Left forelimb (tissue), 1 donor: Measurements from ENCODE around the gene COL6A2.
A peak's percentile ranks its signal among the peaks of the same experiment; 100 is the strongest.
"Not testable (repeated sequence)": the region's sequence is repeated elsewhere in the genome, so short reads cannot be mapped to it uniquely, and the experiment has no call there.

Experiments used
- DNase-seq: peaks from one replicate; pipeline ENCODE4 v3.0.0-alpha.2; 2018; ENCODE audit warnings: low spot score

COL6A2 gene

DNA sequence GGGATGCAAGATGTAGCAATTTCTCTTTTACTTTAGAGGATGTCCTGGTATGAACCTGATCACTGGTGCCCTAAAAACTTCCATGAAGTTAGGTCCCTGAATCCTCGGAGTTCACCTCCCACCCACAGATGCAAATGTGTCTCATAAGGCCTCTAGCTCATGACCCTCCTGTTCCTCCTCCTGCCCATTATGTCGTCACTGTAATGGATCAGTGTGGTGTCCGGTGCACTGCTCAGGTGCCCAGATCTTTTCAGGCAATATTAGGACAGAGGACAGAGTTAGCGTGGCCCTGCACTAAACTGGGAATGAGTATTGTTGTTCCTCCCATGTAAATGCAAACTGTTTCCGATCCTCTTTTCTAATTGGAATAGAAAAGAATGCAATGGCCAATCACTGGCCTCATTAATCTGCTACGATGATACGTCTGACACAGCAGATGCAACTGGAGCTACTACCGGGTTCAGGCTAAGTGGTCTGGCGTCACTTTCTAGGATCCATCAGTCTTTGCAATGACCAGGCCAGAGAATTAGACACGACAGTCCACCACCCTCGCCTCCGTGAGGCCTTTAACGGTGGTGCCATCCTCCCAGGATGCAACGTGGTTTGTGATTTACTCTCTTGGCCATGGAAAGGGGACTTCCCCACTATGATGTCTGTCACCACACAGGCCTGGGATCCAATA lies 3.4 kb upstream of the COL6A2 start:
- DNase-seq: peak; percentile 34

DNA sequence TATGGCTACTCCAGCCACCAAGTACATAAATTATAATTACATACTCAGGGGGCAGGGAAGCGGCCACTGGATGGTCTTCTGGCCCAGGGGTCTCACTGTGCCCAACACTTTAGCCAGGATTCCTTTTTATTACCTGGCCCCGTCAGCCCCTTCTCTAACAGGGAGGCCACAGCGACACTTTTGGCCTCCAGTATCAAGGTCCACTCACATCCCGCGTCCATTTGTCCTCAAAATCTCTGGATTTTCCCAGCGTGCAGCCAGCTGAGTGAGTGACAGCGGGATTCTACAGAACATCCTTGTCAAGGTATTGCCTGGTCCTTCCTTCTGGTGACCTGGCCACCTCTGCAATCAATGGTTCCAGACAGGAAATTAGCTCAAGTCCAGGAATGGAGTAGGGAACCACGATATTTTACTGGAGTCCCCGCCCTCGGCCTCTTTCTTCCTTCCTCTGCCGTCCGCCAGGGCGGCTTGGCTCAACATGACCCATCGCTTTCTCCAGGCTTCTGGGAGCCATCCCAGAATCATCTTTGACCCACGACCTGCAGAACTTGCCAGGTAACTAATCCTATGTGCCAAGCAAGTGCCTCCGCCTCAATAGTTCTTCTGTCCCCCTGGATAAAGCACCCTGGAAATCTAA lies 2.7 kb upstream of the COL6A2 start:
- DNase-seq: peak; percentile 46

DNA sequence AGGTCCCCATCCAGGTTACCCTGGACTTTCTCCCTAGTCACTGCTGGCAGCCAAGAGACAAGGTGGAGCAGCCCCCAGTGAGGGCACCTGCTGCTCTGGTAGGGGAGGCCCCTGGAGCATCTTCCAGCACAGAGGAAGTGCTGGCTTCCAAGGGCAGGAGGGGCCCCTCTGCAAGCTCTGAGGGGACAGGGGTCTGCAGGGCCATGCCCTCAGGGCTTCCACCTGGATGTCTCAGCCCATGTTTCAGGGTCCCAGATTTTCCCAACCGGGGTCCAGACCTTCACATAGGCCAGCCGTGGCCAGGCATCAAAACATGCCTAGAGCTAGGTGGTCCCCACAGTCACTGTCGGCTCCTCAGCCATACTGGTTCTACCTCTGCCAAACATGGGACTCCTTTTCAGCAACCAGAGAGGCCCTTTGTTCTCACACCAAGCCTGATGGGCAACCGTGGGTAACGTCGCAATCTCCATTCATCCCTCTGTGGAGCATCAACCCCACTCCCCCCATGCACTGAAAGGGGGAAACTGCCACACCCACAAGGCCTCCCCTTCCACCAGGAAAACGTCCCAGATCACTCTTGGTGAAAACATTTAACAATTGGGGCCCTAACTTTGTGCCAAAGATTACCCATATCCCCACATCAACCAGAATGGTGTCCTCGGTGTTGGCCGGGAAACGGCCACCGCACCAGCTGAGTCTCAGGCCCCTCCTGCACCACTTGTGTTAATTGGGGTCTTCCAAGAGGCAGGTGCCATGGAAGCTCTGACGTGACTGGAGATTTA lies 1.9 kb upstream of the COL6A2 start:
- peak; percentile 68 for DNase-seq

DNA sequence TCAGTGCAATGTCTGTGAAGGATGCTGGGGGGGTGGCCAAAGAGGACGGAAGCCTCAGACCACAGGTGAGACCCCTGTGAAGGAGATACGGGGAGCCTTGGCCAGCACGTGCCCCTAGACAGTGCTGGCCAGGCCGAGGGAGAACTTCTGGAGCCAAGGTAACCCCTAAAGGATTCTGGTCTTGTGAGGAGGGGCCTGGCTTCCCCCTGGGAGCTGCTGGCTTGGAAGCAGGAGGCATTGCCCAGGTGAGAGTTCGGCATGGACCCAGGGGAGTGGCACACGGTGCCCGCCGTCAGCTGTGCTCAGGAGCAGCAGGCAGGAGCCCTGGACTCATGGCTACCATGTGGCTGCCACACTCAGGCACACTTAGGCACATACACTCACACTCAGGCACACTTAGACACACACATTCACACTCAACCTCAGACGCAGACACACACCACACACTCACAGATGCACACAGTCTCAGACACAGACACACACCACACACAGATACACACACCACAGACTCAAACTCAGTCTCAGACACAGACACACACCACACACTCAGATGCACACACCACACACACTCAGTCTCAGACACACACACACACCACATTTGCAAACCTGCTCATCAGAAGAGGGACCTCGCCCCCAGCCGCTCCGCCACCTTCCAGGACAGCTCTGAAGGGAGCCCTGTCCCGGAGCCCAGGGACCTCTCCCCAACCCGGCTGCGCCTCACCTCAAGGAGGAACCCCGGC lies 1.1 kb upstream of the COL6A2 start:
- DNase-seq: peak; percentile 50

DNA sequence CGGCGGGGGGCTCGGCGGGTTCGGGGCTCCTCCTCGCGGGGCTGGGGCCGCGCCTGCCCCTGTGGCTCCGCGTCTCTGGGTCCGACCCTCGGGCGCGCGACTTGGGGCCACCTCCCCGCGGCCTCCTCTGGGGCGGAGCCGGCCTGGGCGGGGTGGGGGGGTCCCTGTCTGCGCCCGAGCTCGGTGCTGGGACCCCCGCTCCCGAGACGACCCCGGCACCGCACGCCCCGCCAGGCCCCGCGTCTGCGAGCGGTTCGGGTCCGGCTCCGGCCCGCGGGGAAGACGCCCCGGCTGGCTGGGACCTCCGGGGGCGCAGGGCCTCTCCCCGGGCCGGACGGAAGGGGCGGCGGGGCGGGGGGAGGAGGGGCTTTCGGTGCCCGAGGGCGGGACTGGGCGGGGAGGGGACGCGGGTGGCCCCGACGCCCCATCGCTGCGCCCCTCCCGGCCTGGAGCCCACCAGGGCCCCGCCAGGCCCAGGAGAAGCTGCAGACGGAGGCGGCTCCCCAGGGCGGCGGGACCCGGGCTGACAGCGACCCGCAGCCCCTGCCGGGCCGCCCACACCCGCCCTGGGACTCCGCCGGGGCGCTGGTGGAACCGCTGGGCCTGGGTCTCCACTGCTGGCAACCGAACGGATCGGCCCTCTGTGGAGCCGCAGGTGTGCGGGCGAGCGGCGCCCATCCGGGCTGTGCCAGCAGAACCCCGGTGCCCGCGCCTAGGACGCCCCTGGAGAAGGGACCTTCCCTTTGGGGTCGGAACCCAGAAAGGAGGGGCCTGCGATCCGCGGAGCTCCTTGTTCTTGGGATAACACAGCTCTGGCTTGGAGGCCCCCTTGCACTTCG lies 610 bp downstream of the COL6A2 start:
- DNase-seq: peak; percentile 78

DNA sequence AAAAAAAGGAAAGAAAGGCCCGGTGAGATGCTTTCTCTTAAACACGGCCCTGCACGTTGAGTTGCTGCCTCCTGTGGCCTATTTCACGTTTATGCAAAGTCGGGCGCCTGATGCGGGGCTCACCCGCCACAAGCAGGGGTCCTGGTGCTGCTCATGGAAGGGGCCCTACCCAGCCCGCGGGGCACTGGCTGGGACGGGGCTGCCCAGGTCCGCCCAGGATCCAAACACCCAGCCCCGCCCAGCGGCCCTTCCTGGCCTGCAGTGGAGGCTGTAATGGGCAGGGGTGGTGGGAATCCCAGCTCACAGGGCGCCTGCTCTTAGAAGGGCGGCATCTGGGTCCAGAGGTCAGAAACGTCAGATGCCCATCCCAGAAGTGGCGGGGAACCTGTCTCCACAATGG lies 1.6 kb downstream of the COL6A2 start:
- DNase-seq: peak; percentile 71

DNA sequence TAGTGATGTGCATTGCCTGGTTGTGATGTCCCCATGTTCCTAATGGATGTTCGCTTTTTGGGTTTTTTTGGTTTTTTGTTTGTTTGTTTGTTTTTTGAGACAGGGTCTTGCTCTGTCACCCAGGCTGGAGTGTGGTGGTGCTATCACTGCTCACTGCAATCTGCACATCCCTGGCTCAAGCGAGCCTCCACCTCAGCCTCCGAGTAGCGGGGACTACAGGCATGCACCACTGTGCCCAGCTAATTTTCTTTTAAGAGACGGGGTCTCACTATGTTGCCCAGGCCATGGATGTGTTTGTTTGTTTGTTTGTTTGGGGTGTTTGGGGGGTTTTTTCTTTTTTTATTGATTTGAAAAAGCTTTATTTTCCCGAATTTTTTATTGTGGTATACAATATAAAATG lies 2.1 kb downstream of the COL6A2 start:
- peak; percentile 45 for DNase-seq

DNA sequence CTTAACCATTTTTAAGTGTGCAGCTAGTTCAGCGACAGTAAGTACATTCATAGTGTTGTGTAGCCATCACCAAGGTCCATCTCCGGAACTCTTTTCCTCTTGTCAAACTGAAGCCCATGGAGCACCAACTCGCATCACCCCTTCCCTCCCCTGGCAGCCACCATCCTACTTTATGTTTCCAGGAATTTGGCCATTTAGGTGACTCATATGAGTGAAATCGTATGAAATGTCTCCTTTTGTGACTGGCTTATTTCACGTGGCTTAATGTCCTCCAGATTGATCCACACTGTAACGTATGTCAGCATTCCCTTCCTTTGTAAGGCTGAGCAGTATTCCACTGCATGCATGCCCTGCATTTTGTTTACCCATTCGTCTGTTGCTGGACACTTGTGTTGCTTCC lies 2.5 kb downstream of the COL6A2 start:
- DNase-seq: peak; percentile 41

DNA sequence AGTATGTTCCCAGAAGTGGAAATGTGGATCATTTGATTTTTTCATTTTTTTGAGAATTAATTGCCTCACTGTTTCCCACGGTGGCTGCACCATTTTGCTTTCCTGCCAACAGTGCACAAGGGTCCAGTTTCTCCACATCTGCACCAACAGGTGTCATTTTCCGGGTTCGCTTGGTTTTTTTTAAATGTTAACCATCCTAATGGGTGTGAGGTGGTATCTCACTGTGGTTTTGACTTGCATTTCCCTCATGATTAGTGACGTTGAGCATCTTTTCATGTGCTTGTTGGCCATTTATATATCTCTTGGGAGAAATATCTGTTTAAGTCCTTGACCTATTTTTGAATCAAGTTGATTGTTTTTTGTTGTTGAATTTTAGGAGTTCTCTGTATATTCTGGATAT lies 3.0 kb downstream of the COL6A2 start:
- peak; percentile 38 for DNase-seq

DNA sequence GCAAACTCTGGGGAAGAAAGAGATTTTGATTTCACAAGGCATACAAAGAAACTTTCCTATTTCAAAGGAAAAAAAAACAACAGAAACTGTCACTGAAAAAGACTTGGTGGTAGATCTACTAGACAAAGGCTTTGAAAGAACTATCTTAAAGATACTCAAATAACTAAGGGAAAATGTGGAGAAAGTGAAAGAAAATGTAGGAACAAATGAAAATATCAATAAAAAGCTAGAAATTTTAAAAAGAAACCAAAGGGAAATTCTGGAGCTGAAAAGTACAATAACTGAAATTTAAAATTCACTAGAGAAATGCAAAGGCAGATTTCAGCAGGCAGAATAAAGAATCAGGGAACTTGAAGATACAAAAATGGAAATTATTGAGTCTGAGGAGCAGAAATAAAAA lies 6.2 kb downstream of the COL6A2 start:
- DNase-seq: no peak

DNA sequence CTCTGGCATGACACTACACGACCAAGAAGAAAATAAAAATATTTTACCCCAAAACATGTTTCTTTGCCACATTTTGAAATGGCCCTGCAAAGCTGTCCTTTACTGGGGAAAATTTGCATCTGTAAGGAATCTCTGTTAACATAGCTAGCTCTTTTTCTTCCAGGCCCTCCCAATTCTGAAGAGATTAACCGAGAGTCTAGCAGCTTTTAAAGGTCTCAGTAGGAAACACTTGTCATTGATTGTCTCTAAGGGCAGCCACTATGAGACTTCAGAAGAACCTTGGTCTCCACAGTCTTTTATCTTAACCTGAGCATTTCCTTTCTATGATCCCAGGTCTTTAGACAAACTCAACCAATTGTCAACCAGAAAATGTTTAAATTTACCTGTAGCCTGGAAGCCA lies 9.5 kb downstream of the COL6A2 start:
- DNase-seq: not testable (repeated sequence)

DNA sequence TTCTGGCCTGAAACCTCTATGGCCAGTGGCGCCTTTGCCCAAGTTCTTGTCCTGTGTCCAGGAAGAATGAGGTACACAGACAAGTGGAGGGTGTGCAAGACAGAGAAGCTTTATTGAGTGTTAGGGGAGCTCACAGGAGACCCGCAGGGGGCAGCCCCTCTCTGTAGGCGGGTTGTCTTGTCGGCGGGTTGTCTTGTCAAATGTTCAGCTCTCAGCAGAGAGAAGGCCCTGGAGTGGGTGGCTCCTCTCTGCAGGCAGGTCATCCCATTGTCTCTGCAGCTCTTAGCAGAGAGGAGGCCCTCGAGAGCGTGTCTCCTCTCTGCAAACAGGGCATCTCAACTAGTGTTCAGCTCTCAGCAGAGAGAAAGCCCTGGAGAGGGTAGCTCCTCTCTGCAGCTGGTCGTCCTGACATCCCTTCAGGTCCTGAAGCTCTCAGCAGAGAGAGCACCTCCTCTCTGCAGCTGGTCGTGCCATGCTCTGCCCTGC lies 11.0 kb downstream of the COL6A2 start:
- DNase-seq: peak; percentile 56

DNA sequence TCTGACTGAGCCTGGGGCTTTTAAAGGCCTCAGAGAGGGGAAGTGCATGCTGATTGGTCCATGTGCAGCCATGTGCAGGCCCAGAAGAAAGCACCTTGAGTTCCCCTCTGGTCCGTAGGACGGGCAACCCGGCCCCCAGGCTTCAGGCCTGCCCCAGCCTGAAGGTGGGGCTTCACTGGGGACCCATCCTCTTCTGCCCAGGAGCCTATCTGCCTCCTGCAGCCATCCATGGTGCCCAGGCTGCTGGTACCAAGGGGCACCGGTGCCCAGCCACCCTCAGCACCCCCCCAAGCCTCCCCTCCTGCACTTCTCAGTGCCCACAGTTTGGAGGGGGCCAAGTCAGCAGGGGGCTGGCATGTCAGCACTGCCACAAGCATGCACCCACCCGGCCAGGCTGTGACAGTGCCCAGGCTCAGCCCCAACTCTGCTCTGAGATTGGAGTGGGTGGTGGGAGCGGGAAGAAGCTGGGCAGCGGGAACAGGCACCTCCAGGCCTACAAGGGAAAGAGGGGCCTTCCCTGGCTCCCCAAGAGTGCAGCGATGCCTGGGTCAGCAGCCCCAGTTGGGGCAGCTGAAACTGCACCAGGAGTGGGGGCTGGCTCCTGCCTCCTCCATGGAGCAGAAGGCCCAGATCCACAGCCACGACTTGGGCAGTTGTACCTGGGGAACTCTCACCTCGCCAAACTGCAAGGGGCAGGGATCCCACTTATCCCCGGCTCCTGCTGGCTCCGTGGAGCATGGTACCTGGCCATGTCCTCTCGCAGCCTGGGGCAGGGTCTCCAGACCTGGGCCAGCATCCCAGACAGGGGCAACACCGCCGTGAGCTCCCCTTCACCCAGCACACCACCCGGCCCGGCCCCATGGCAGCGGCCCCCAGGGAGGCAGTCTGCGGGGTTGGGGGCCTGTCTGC lies 11.7 kb downstream of the COL6A2 start:
- peak; percentile 55 for DNase-seq

DNA sequence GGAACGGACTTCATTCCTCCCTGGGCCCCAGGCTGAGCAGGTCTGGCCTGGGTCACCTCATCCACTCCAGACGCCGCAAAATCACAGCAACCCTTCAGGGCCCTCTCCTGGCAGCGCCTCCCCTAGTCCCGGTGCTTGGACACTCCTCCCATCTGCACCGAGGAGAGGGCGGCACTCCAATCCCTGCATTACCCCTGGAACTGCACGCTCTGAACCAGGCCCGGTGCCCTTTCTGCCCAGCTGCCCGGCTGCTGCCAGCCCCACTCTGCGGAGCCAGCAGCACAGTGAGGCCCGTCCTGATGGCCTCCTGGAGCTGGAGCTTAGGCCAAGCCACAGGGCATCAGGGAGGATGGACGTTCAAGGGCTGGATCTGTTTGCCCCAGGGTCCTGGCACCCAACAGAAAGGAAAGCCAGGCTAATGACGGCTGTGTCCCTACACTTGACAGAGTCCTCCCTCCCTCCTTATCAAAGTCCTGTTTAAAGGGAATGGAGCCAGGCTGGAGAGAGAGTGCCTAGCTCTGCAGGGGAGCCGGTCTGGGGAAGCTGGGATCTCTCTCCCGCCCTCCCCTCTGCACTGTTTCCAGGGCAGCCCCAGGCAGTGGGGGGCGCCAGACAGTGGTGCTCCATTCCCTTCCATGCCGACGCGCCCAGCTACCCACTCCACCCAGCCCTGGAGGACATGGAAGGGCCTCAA lies 12.7 kb downstream of the COL6A2 start:
- peak; percentile 56 for DNase-seq

DNA sequence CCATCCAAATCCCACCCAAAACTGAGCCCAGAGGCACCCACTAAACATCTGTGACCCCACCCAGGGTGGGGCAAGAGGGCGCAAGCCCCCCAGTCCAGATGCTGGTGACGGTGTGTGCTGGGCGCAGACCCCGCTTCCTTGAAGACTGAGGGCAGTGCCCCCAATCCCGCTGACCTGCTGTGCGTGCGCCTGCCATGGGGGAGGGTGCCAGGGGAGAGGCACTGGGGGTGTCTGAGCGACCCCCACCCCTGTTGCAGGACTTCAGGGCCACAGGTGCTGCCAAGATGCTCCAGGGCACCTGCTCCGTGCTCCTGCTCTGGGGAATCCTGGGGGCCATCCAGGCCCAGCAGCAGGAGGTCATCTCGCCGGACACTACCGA lies 13.3 kb downstream of the COL6A2 start:
- no peak for DNase-seq

DNA sequence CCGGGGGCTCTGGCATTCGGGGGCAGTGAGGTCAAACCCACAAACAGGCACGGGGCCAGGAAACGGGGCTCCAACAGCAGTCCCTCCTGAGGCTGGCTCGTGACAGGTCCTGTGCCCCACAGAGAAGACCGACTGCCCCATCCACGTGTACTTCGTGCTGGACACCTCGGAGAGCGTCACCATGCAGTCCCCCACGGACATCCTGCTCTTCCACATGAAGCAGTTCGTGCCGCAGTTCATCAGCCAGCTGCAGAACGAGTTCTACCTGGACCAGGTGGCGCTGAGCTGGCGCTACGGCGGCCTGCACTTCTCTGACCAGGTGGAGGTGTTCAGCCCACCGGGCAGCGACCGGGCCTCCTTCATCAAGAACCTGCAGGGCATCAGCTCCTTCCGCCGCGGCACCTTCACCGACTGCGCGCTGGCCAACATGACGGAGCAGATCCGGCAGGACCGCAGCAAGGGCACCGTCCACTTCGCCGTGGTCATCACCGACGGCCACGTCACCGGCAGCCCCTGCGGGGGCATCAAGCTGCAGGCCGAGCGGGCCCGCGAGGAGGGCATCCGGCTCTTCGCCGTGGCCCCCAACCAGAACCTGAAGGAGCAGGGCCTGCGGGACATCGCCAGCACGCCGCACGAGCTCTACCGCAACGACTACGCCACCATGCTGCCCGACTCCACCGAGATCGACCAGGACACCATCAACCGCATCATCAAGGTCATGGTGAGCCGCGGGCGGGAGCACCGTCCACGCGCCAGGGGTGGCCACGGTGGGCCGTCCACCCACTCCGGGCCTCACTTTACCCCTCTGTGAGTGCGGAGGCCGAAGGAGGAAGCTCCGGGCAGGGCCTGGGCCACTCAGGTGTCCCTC lies 14.2 kb downstream of the COL6A2 start:
- peak; percentile 61 for DNase-seq

DNA sequence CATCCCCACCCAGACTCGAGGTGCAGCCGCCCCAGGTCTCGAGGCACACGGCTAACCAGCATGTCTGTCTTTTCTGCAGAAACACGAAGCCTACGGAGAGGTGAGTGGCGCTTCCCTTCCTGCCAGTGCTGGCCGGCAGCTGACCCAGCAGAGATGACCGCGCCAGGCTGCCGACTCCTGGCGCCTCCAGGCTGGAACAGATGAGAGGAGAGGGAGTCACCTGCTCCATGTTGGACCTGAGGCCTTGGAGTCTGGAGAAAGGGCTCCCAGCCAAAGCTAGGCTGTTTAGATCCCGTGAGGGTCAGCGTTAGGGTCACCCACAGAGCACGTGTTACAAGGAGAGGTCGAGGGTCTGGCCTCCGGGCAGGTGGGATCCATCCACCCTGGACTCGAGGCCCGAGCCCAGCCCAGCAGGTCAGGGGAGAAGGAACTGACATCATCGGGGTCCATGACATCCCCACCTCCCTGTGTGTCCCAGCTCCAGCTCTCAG lies 14.9 kb downstream of the COL6A2 start:
- peak; percentile 59 for DNase-seq

DNA sequence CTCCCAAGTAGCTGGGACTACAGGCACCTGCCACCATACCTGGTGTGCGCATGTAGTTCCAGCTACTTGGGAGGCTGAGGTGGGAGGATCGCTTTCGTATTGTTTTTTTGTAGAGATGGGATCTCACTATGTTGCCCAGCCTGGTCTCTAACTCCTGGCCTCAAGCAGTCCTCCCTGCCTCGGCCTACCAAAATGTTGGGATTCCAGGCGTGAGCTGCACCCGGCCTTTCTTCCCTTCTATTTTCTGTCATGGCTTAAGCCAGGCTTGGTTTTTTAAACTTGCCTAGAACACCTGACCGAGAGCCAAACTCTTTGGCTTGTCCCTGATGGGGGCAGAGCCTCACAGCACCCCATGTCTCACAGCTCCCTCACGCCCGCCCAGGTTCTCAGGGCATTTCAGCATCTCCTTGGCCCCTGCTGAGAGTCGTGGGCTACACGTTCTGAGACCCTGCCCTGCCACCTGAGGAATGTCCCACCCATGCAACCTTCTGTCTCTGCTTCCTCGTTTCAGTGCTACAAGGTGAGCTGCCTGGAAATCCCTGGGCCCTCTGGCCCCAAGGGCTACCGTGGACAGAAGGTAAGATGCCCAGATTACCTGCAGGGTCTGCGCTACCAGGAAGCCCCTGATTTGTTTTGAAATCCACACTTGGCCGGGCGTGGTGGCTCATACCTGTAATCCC lies 15.7 kb downstream of the COL6A2 start:
- DNase-seq: peak; percentile 53
